Vagina (tissue), 2 donors: ENCODE measurements around the gene KCNH4. TPM values are rescaled to one million over a fixed set of nuclear protein-coding genes. Genes with fewer than 3 reads are reported as not detected.
A peak's percentile ranks its signal among the peaks of the same experiment; 100 is the strongest.

Experiments used
- DNase-seq, 2 donors: peaks; one replicate each; pipeline ENCODE4 v3.0.0-alpha.2; 2017; ENCODE audit errors: extremely low spot score in 2 of 2
- H3K27ac ChIP-seq: fragments of 200-600 bp; sonication (generic); one replicate; pipeline ENCODE4 v1.5.1; 2019
- H3K27me3 ChIP-seq: fragments of 200-600 bp; sonication (generic); one replicate; pipeline ENCODE4 v1.5.1; 2019
- H3K36me3 ChIP-seq, 2 donors: fragments of 200-600 bp; sonication (generic); one replicate each; pipeline ENCODE4 v1.5.1; 2017 to 2019
- H3K4me1 ChIP-seq: fragments of 200-600 bp; sonication (generic); one replicate; pipeline ENCODE4 v1.5.1; 2019
- H3K4me3 ChIP-seq, 2 donors: fragments of 200-600 bp; sonication (generic); 1 replicate in 1 of 2; 2 replicates in 1 of 2; pipeline ENCODE4 v1.5.1; 2016 to 2019
- H3K9me3 ChIP-seq: fragments of 200-600 bp; sonication (generic); one replicate; pipeline ENCODE4 v1.5.1; 2019
- CTCF ChIP-seq, 3 experiments: fragments of 450-650 bp in 2 of 3; fragments of 200-600 bp in 1 of 3; sonication (generic) in 1 of 3; IDR thresholded peaks; one replicate each; pipeline ENCODE4 v1.5.1; 2017 to 2019; ENCODE audit warnings: antibody characterized with exemption in 3 of 3, mild to moderate bottlenecking in 2 of 3, moderate library complexity in 2 of 3
- POLR2A ChIP-seq, 2 donors: fragments of 450-650 bp; IDR thresholded peaks; one replicate each; pipeline ENCODE4 v1.6.1; 2017; ENCODE audit warnings: antibody characterized with exemption in 2 of 2, mild to moderate bottlenecking in 2 of 2, moderate library complexity in 2 of 2
- POLR2AphosphoS5 ChIP-seq, 2 donors: sonication (generic); formaldehyde crosslinking; IDR thresholded peaks; one replicate each; pipeline ENCODE4 v1.9.0; 2017; ENCODE audit warnings: antibody characterized with exemption in 2 of 2, mild to moderate bottlenecking in 2 of 2, low read depth in 1 of 2; ENCODE audit not compliant: insufficient read depth in 1 of 2
- intact Hi-C: fragments of 100-400 bp; cut with DNase I; formaldehyde crosslinking; loops from one replicate; pipeline ENCODE4 v1.15.1; 2023
- total RNA-seq: library from RNA; depleted of rRNA; stranded (reverse); fragments of >200 nt; gene quantifications from one replicate; pipeline ENCODE4 v1.2.3, GENCODE V29; 2016

Gene KCNH4
- total RNA-seq, 1 donor from 2014 or later = not detected

DNA sequence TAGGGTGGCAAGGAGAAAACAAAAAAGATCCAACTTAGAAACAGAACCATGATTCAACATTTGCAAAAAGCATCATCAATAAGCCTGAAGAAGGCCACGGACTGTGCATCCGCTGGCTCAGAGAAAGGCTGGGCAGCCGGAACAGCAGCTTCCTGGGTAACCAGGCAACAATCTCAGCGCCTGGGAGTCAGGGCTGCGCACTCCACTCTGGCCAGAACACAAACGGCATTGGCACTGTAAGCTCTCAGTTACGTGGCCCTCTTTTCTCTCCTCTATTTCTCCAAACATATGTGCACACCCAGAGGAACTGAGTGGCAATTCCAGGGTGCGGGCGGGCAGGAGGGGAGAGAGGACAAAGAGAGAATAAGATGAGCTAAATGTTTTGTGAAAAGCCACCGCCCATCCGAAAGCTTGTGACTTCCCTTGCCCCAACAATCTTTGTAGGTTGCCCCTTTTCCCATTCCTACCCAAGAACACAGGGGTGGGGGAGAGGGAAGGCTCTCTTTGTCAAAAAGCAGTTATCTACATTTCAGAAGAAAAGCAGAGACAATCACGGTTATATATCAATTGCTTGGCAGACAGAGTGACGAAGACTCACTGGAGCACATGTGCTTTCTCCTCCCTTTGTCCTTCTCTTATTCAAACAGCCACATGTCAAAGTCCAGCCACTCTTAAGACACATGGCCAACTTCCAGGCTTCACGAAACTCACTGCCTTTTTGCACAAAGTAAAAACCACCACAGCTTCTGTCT, 19.9 kb upstream of the KCNH4 start:
- Histone ChIP-seq H3K27me3 (no peaks in the 10 kb centered on the region), H3K9me3 (no peaks in the 10 kb centered on the region), H3K4me3 (no peak overlapping the region), H3K4me1 (no peaks in the 10 kb centered on the region), H3K36me3 (peaks cover 0 to 47% of the 10 kb centered on the region in 2 donors), H3K27ac (no peak overlapping the region)
- TF ChIP-seq POLR2AphosphoS5 (IDR thresholded peaks at IDR 0.05; ENCODE audit: insufficient read depth in 1 of 2, low read depth in 1 of 2) (no peak), POLR2A (IDR thresholded peaks at IDR 0.05) (no peak)
- no peak for DNase-seq
- intact Hi-C loops = no loop called here

DNA sequence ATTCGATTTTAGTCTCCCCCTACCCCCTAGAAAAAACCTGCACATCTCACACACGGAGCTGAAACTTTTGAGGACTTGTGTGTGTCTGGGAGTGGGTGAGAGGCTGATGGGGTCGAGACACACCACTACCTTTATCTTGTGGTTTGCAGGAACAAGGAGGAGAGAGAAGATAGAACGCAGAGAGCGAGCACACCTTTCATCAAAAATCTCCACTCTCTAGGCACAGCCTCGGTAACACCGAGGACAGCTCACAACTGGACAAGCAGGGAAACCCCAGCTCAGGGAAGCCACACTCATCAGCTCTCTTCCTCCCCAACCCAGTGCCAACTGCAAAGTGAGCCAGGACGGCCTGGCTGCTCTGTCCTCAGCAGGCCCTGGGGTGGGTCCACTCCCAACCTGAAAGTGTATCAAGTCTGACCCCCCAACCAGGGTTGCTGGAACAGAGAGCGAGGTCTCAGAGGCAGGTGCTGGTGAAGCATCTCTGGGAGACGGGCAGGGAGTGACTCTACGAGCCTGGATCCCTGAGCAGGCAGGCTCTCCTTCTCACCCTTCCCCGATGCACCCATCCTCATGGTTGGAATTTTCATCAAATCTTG, 18.6 kb upstream of the KCNH4 start:
- no peaks in the 10 kb centered on the region for H3K9me3 ChIP-seq
- H3K36me3 ChIP-seq = peaks cover 0 to 35% of the 10 kb centered on the region in 2 donors
- no peak overlapping the region for H3K4me3 ChIP-seq
- H3K4me1 ChIP-seq = peaks cover 4% of the 10 kb centered on the region
- no peaks in the 10 kb centered on the region for H3K27me3 ChIP-seq
- H3K27ac ChIP-seq = no peak overlapping the region
- no peak for DNase-seq
- intact Hi-C loops = no loop called here
- TF ChIP-seq POLR2A (IDR thresholded peaks at IDR 0.05) (no peak), CTCF (IDR thresholded peaks at IDR 0.05) (no peak)

GRCh38 chr17:42198897-42199296, 18.0 kb upstream of the KCNH4 start:
- Histone ChIP-seq H3K9me3 (no peaks in the 10 kb centered on the region), H3K27ac (no peak overlapping the region), H3K27me3 (no peaks in the 10 kb centered on the region), H3K4me3 (no peak overlapping the region), H3K36me3 (peaks cover 0 to 33% of the 10 kb centered on the region in 2 donors), H3K4me1 (peaks cover 5% of the 10 kb centered on the region)
- no peak for DNase-seq
- TF ChIP-seq CTCF (IDR thresholded peaks at IDR 0.05) (no peak), POLR2A (IDR thresholded peaks at IDR 0.05) (no peak), POLR2AphosphoS5 (IDR thresholded peaks at IDR 0.05; ENCODE audit: insufficient read depth in 1 of 2, low read depth in 1 of 2) (no peak)
- intact Hi-C loops = no loop called here

DNA sequence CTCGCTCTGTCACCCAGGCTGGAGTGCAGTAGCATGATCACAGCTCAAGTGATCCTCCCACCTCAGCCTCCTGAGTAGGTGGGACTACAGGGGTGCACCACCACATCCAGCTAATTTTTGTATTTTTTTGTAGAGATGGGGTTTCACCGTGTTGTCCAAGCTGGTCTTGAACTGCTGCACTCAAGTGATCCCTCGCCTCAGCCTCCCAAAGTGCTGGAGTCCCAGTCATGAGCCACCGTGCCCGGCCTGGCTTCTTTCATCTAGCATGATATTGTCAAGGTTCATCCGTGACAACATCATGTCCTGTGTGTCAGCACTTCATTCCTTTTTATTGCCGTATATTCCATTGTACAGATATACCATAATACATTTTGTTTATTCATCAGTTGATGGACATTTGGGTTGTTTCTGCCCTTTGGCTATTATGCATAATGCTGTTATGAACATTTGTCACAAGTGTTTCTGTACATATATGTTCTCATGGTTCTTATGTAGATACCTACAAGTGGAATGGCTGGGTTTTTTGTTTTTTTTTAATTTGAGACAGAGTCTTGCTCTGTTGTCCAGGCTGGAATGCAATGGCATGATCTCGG, 16.7 kb upstream of the KCNH4 start:
- no peak for DNase-seq
- Histone ChIP-seq H3K27me3 (no peaks in the 10 kb centered on the region), H3K9me3 (no peaks in the 10 kb centered on the region), H3K27ac (no peak overlapping the region), H3K4me3 (no peak overlapping the region), H3K4me1 (peaks cover 18% of the 10 kb centered on the region), H3K36me3 (peaks cover 0 to 29% of the 10 kb centered on the region in 2 donors)
- intact Hi-C loops = no loop called here
- TF ChIP-seq POLR2A (IDR thresholded peaks at IDR 0.05) (no peak), POLR2AphosphoS5 (IDR thresholded peaks at IDR 0.05; ENCODE audit: insufficient read depth in 1 of 2, low read depth in 1 of 2) (no peak), CTCF (IDR thresholded peaks at IDR 0.05) (no peak)

DNA sequence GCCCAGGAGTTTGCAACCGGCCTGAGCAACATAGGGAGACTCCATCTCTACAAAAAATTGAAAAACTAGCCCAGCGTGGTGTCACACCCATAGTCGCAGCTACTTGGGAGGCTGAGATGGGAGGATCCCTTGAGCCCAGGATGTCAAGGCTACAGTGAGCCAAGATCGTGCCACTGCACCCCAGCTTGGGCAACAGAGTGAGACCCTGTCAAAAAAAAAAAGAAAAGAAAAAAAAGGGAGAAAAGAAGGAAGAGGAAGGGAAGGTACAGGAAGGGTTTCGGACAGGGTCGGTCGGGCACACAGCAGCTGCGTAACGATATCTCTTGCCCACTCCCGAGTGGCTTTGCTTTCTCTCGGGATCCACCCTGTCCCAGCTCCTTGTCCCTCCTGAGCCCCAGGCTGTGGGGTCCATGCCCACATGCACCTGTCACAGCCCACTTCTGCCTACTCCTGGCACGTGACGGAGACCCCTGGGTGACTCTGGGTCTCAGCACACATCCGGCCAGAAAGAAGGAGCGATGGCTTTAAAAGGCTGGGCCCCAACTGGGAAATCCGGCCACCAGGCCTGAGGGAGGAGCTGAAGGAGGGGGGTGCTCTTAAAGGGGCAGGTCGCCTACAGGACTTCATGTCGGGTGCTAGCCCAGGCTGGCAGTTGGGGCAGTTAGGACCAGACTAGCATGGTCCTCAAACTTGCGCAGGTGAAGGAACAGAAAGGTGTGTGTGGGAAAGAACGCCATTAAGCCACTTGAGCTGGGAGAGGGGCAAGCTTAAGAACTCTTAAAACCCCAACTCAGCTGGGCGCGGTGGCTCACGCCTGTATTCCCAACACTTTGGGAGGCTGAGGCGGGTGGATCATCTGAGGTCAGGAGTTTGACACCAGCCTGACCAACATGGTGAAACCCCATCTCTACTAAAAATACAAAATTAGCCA, 13.3 kb upstream of the KCNH4 start, which contains the start of gene GHDC:
Gene GHDC, minus strand, starts transcription at position 526 of the 931 bp plus-strand sequence. CDS start 913 bp downstream, outside the sequence.
- no peak for TF ChIP-seq CTCF (IDR thresholded peaks at IDR 0.05)
- TF ChIP-seq POLR2AphosphoS5 (IDR thresholded peaks at IDR 0.05; ENCODE audit: insufficient read depth in 1 of 2, low read depth in 1 of 2) = peak; percentile 85 to 86
- peak within 1 kb of the TSS; percentile 69 for H3K27ac ChIP-seq
- H3K9me3 ChIP-seq = no peaks in the 10 kb centered on the region
- no peaks in the 10 kb centered on the region for H3K36me3 ChIP-seq
- DNase-seq = no peak
- intact Hi-C loops = no loop called here
- no peaks in the 10 kb centered on the region for H3K27me3 ChIP-seq
- peak within 1 kb of the TSS; percentile 68 to 71 for H3K4me3 ChIP-seq
- peaks cover 23% of the 10 kb centered on the region for H3K4me1 ChIP-seq
